Measurements from ENCODE around the gene ZNF423.

ZNF423 gene

GRCh38 chr16:49625311-49626065 is 230.4 kb downstream of the ZNF423 start:
- DNase-seq (ENCODE audit: low spot score), result no peak

- DNase-seq (ENCODE audit: low spot score), result no peak
These were observed 232.2 kb downstream of the ZNF423 start for GRCh38 chr16:49623501-49624266.

GRCh38 chr16:49622421-49623402 is 233.2 kb downstream of the ZNF423 start:
- DNase-seq (ENCODE audit: low spot score), result no peak

GRCh38 chr16:49622084-49622390 is 233.9 kb downstream of the ZNF423 start:
- no peak for DNase-seq (ENCODE audit: low spot score)

- DNase-seq (ENCODE audit: low spot score), result no peak
These were observed 234.4 kb downstream of the ZNF423 start for GRCh38 chr16:49621241-49622083.

- no peak for DNase-seq (ENCODE audit: low spot score)
These were observed 235.1 kb downstream of the ZNF423 start for GRCh38 chr16:49620869-49621240.

- peak; percentile 53 for DNase-seq (ENCODE audit: low spot score)
These were observed 235.6 kb downstream of the ZNF423 start for GRCh38 chr16:49620158-49620868.

GRCh38 chr16:49619811-49620157 is 236.1 kb downstream of the ZNF423 start:
- no peak for DNase-seq (ENCODE audit: low spot score)

- DNase-seq (ENCODE audit: low spot score), result no peak
These were observed 237.0 kb downstream of the ZNF423 start for GRCh38 chr16:49618955-49619354.

GRCh38 chr16:49617710-49618330 is 238.1 kb downstream of the ZNF423 start:
- DNase-seq (ENCODE audit: low spot score), result no peak

GRCh38 chr16:49617016-49617629 is 238.8 kb downstream of the ZNF423 start:
- no peak for DNase-seq (ENCODE audit: low spot score)

- DNase-seq (ENCODE audit: low spot score), result no peak
These were observed 240.3 kb downstream of the ZNF423 start for GRCh38 chr16:49615576-49615975.

- DNase-seq (ENCODE audit: low spot score), result no peak
These were observed 244.9 kb downstream of the ZNF423 start for GRCh38 chr16:49610983-49611382.

- DNase-seq (ENCODE audit: low spot score), result peak; percentile 55
These were observed 247.1 kb downstream of the ZNF423 start for GRCh38 chr16:49608779-49609178.

- no peak for DNase-seq (ENCODE audit: low spot score)
These were observed 247.8 kb downstream of the ZNF423 start for GRCh38 chr16:49608098-49608497.

- no peak for DNase-seq (ENCODE audit: low spot score)
These were observed 250.2 kb downstream of the ZNF423 start for GRCh38 chr16:49605536-49606254.

GRCh38 chr16:49604602-49605001 is 251.3 kb downstream of the ZNF423 start:
- no peak for DNase-seq (ENCODE audit: low spot score)

- no peak for DNase-seq (ENCODE audit: low spot score)
These were observed 252.0 kb downstream of the ZNF423 start for GRCh38 chr16:49603956-49604355.

- DNase-seq (ENCODE audit: low spot score), result no peak
These were observed 253.0 kb downstream of the ZNF423 start for GRCh38 chr16:49602976-49603310.

Data from SK-N-DZ (cell line).